ENCODE measurements around the gene ZNF680.
"Not testable (repeated sequence)": the region's sequence is repeated elsewhere in the genome, so short reads cannot be mapped to it uniquely, and the experiment has no call there.

ZNF680 gene

GRCh38 chr7:64562626-64563278 is at the start of gene ZNF680:
Gene ZNF680 (minus strand): TSS chr7:64563071. CDS start chr7:64562954, 117 bp downstream.
- peak; percentile 93 for DNase-seq

DNA sequence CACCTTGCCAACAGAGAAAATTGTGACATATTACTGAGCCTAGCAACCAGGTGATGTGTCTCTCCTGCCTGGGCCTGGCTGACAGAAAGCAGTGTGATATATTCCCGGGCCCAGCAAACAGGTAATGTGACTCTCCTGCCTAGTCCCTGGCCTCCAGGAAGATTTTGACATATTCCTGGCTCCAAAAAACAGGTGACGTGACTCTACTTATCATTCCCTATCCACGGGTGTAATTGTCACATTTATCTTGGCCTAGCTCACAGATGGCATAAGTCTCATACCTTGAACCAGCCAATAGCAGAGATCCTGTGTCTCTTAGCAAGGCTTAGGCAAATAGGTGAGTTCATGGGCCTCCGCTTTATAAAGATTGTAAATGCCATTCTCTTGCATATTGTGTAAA is 49.6 kb upstream of the ZNF680 start:
- DNase-seq = no peak

DNA sequence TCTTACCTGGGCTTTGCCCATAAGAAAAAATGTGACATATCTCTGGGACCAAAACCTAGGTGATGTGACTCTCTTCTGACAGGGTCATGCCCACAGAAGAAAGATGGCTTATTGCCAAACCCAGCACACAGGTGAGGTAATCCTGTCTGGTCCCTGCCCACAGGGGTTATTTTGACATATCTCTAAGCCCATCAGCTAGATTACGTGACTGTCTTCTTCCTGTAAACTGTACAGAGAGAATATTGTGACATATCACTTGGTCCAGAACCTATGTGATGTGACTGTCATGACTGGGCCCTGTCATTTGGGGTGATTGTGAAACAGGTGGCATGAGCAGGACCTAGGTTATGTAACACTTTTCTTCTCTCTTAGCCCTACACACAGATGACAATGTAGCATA is 48.8 kb upstream of the ZNF680 start:
- no peak for DNase-seq

DNA sequence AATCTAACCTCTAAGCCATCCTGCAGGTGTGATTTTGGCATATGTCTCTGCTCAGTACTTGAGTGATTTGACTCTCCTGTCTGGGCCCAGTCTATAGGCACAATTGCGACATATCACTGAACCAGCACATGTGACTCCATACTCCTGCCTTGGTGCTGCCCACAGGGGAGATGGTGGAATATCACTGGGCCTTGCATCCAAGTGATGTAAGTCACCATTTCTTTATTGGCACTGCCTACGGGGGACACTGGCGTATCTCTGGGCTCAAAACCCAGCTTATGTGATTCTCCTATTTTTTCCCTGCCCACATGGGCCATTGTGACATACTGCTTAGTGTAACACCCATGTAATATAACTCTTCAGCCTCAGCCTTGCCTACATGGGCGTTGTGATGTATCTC is 48.1 kb upstream of the ZNF680 start:
- no peak for DNase-seq

DNA sequence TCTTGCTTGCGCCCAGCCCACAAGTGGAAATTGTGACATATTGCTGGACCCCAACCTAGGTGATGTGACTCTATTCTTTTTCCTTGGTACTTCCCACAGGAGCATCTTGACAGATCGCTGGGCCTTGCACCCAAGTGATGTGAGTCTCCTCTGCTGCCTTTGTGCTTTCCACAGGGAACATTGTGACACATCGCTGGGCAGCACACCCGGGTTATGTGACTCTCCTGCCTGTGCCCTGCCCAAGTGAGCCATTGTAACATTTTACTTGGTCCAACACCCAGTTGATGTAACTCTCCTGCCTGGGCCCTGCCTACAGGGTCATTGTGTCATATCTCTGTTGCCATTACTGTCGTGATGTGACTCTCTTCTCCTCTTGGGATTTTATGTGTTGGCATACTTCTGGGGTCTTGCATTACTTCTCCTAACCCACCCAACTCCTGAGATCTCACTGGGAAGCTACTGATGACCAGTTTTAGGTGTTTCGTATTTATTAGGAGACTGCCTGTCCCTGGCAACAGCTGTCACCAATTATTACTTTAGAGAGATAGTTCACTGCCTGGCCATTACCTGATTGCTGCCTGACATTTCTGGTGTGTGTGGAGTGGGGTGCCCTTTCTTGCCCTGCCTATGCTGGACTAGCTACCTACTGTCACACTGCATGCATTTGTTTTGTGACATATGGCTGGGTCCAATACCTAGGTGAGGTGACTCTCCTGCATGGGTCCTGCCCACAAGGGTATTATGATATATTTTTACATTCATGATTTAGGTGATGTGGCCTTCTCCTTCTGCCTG is 45.4 kb upstream of the ZNF680 start:
- DNase-seq = no peak

DNA sequence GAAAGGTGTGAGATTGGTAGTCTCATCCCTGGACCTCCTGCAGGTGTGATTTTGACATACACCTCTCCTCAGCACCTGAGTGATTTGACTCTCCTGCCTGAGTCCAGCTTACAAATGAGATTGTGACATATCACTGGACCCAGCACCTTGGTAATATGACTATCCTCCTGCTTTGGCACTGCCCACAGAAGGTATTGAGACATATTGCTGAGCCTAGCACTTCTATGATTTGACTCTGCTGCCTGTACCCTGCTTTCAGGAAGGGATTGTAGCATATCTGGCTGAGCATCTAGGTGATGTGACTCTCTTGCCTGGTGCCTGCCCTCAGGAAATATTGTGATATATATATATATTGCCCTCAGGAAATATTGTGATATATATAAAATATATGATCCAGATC is 43.5 kb upstream of the ZNF680 start:
- no peak for DNase-seq

DNA sequence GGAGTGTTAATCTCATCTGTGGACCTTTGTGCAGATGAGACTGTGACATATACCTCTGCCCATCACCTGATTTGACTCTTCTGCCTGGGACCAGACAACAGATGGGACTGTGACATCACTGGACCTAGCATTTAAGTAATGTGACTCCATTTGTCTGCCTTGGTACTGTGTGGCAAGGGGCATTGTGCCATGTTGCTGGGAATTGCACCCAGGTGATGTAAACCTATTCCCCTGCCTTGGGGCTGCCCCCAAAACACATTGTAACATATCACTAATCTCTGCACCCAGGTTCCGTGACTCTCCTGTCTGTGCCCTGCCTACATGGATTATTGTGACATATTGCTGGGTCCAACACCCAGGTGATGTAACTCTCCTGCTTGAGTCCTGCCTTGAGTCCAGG is 40.4 kb upstream of the ZNF680 start:
- DNase-seq = no peak

- no peak for DNase-seq
Observed at GRCh38 chr7:64602518-64602917, 39.6 kb upstream of the ZNF680 start.

DNA sequence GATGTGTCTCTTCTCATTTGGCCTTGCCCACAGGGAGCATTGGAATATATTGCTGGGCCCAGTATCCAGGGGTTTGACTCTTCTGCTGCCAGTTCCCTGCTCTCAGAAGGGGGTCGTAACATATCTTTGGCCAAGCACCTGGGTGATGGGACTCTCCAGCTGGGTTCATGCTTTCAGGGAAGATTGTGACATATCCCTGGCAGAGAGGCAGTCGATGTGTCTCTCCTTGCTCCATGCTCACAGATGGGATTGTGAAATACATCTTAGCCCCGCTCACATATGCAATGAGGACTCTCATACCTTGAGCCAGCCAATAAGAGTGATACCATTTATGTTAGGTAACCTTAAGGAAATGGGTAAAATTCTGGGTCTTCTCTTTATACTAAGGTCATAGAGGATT is 39.2 kb upstream of the ZNF680 start:
- no peak for DNase-seq

GRCh38 chr7:64599359-64599758 is 36.5 kb upstream of the ZNF680 start:
- DNase-seq = no peak

DNA sequence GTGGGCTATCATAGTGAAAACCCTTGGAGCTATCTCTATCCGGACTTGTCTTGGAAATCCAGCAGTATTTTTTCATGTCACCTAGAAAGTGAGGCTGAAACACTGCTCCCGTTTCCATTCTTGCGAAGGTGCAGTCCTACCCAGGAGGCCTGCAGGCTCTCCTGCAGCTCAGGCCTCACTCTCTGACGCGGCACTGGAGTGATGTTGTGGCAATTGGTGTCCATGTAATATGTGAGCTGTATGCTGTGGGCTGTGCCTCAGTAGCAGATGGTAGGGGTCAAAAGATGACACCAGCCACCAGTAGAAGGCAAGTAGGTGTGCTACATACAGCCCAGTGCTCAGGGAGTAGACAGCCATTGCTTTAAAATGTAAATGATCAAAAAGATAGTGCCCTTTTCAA is 28.1 kb upstream of the ZNF680 start:
- no peak for DNase-seq

DNA sequence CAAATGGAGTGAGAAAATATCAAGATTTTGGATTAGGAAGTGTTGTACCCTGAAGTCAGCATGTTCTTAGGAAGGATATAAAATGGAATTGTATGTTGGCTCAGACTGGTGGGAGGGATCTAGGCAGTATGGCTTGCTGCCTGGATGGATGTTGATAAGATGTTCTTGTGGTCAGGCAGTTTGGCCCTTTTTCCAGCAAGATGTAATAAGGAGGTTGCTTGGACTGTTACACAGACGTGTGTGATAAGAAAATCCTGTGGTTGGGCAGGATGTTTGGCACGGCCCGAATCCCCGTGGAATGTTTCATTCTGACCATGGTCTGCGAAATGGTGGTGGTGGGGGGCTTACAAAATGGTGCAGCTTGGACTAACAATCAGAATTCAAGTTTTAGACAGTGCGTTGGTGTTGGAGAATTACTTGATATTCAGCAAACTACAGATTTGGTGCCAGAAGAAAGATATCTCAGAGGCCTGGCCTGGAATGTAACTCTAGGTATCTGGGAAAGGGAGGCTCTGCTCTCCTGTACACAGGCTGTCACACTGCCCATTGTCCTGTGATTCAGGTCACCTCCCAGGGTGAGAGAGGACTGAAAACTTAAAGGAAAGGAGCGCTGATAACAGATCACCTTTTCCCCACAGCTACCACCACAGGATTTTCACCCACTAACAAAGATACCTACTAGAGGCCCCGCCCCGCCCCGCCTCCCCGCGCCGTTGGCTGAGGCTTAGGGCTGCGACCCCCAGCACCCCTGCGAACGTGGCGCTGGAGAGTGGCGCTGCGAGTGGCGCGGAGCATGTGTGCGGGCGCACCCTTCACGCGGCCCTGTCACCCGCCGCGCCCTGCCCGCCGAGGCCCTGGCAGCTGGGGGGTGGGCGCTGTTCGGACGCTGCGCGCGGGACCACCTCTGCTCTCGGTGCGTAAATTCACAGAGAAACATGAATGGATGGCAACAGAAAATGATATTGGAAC is 19.3 kb upstream of the ZNF680 start:
- no peak for DNase-seq

- no peak for DNase-seq
Observed at GRCh38 chr7:64581391-64581790, 18.5 kb upstream of the ZNF680 start.

GRCh38 chr7:64574540-64575099 is 11.7 kb upstream of the ZNF680 start:
- DNase-seq = no peak

DNA sequence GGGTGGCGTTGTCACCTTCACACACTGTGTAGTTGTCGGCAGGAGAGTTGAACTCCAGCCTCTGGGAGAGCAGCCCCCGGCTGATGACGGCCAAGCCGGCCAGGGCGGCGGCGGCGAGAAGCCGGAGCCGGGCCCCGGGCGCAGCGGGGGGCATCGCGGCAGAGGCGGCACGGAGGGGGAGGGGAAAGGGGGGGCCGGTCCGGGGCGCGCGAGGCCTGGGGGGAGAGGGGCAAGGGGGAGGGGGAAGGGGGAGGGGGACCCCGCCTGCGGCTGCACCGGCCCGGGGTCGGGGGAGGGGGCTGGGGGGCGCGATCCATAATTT is 7.4 kb upstream of the ZNF680 start:
- DNase-seq = not testable (repeated sequence)

DNA sequence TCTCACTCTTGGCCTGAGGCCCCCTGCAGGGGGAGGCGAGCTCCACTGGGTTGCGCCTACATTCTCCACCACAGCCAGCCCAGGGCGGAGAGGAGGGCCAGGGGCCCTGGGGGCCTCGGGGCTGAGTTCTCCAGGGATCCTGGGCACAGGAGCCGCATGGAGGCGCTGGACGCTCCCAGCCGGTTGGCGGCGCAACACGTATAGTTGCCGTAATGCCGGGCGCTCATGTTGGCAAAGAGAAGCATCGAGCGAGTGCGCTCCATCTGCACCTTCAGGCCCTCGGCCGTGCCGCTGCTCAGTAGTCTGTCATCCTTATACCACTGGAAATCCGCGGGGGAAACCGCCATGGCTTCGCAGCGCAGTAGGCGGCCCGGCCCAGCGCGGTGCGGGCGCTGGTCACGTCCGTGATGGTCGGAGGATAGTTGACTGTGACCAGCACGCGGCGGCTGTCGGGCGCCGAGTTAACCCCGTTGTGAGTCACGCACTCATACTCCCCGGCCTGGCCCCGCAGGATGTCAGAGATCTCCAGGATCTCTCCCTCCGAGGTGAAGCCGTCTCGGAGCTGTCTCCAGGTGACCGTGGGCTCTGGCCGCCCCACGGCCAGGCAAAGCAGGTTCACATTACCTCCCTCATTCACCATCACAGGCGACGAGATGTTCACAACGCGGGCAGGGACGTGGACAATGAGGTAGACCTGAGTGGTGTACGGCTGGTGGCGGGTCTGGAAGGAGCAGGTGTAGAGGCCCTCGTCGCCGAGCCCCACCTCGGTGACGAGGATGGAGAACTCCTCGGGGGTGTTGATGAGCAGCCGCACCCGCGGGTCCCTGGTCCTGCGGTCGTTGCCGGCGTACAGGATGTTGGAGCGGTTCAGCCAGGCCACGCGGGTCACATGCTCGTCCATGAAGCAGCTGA is 6.8 kb upstream of the ZNF680 start:
- DNase-seq = peak; percentile 38

DNA sequence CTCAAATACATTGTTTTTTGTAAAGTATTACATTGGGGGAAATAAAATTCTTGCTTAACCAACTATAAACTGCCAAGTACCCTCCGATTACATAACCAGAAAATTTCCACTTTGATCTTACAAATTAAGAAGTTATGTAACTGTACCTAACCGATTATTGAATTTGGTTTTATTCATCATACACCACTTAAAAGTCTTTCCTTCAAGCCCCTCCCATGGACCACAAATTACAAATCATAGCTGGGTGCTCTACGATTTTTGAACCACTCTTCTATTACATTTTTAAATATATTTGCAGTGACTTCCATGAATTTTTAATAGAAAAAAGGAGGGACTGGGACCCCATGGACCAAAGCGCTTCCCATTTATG is 630 bp downstream of the ZNF680 start:
- peak; percentile 36 for DNase-seq

DNA sequence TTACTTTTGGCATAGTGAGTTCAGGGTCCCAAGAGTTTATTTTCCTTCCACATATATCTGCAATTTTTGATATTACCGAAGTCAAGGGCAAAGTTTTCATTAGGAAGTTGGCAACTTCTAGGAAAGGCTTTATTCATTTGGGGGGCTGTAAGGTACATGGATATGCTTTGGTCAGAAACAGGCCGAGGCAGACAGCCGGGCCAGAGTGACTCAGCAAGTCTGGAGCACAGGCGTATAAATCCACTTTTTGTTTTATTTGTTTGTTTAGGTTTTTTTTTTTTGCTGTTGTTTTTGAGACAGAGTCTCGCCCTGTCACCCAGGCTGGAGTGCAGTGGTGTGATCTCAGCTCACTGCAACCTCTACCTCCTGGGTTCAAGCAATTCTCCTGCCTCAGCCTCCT is 3.7 kb downstream of the ZNF680 start:
- DNase-seq = no peak

GRCh38 chr7:64558781-64559180 is 4.1 kb downstream of the ZNF680 start:
- no peak for DNase-seq

- no peak for DNase-seq
Observed at GRCh38 chr7:64558323-64558705, 4.6 kb downstream of the ZNF680 start.

- DNase-seq = no peak
Observed at GRCh38 chr7:64557601-64558322, 5.1 kb downstream of the ZNF680 start.

- DNase-seq = no peak
Observed at GRCh38 chr7:64555046-64555445, 7.8 kb downstream of the ZNF680 start.
